HG03520 (cell line): Measurements from ENCODE around the gene ST13.
"Not testable (repeated sequence)": the region's sequence is repeated elsewhere in the genome, so short reads cannot be mapped to it uniquely, and the experiment has no call there.

Source experiments
- ATAC-seq: cut with Tn5 transposase; IDR thresholded peaks from one replicate; pipeline ENCODE4 v1.9.1; 2021; ENCODE audit warnings: mild to moderate bottlenecking, moderate library complexity; ENCODE audit not compliant: unreplicated experiment

The ST13 gene

GRCh38 chr22:40791241-40791640 is 65.2 kb downstream of the ST13 start:
- no peak for ATAC-seq

DNA sequence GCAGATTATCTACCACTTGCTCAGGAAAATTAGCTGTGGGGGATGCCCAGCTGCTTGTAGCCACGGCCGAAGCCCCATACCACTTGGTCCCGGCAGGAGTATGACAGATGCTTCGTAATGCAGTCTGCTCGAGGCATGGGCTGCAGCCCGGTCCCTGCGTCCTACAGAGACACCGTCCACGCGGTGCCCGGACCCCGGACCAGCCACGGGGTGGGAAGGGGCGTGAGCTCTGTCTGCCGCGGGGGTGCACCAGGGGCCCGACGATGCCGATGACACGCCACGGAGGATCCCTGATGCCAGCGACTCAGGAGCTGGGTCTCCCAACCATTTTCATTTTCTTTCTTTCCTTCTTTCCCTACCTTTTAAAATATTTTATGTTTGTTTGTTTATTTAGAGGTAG is 67.3 kb downstream of the ST13 start:
- no peak for ATAC-seq

DNA sequence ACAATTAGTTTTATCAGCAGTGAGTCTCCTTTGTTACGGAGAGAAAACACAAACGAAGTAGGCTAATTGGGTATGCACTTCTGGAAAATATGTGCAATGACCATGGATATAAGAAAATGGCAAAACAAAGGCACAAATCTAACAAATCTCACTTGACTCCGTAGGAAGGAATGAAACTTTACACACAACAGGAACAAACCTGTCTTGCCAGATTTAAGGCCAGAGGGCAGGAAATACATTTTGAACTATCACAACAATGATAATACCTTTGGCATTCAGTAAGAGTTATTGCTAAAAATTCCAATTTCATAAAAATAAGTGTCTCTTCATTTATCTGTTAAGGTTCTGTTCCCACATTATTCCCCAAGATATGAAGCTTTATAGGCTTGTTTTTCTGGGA is 73.9 kb downstream of the ST13 start:
- no peak for ATAC-seq

DNA sequence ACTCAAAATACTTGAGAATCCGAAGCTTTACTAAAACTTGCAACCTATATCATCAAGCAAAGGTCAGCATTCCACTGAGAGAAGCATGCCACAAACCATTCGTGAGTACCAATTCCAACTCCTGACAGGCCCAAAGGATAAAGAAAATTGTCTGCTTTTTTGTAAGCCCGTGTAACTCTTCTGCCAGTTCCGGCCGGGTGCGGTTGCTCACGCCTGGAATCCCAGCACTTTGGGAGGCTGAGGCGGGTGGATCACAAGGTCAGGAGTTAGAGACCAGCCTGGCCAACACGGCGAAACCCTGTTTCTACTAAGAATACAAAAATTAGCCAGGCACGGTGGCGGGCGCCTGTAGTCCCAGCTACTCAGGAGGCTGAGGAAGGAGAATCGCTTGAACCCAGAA is 74.7 kb downstream of the ST13 start:
- not testable (repeated sequence) for ATAC-seq
